HG02642 (cell line): Measurements from ENCODE around the gene SLC35D1.
"Not testable (repeated sequence)": the region's sequence is repeated elsewhere in the genome, so short reads cannot be mapped to it uniquely, and the experiment has no call there.

ENCODE experiments used
- ATAC-seq: cut with Tn5 transposase; IDR thresholded peaks from one replicate; pipeline ENCODE4 v1.9.1; 2021; ENCODE audit warnings: mild to moderate bottlenecking; ENCODE audit not compliant: unreplicated experiment, poor library complexity

SLC35D1 gene

GRCh38 chr1:67053785-67054772, at the start of gene SLC35D1:
TSS of gene SLC35D1 (minus strand) at chr1:67054148. CDS start at chr1:67054013, 135 bp downstream.
- peak; percentile 90 for ATAC-seq

- ATAC-seq = no peak
These were observed 49.6 kb upstream of the SLC35D1 start for GRCh38 chr1:67103548-67103947.

GRCh38 chr1:67100833-67101232, 46.9 kb upstream of the SLC35D1 start:
- ATAC-seq = no peak

- no peak for ATAC-seq
These were observed 43.4 kb upstream of the SLC35D1 start for GRCh38 chr1:67097305-67097704.

- ATAC-seq = no peak
These were observed 40.2 kb upstream of the SLC35D1 start for GRCh38 chr1:67094191-67094590.

- ATAC-seq = no peak
These were observed 35.8 kb upstream of the SLC35D1 start for GRCh38 chr1:67089685-67090208.

GRCh38 chr1:67088440-67088839, 34.5 kb upstream of the SLC35D1 start:
- ATAC-seq = no peak

- no peak for ATAC-seq
These were observed 31.4 kb upstream of the SLC35D1 start for GRCh38 chr1:67085326-67085725.

- no peak for ATAC-seq
These were observed 30.9 kb upstream of the SLC35D1 start for GRCh38 chr1:67084765-67085318.

- ATAC-seq = no peak
These were observed 24.3 kb upstream of the SLC35D1 start for GRCh38 chr1:67078291-67078690.

- ATAC-seq = no peak
These were observed 23.6 kb upstream of the SLC35D1 start for GRCh38 chr1:67077593-67077992.

- no peak for ATAC-seq
These were observed 18.8 kb upstream of the SLC35D1 start for GRCh38 chr1:67072749-67073148.

GRCh38 chr1:67067655-67068054, 13.7 kb upstream of the SLC35D1 start:
- not testable (repeated sequence) for ATAC-seq

GRCh38 chr1:67062412-67062811, 8.5 kb upstream of the SLC35D1 start:
- no peak for ATAC-seq

- ATAC-seq = no peak
These were observed 7.3 kb upstream of the SLC35D1 start for GRCh38 chr1:67061266-67061665.

GRCh38 chr1:67060811-67061218, 6.9 kb upstream of the SLC35D1 start:
- ATAC-seq = no peak

GRCh38 chr1:67059346-67059745, 5.4 kb upstream of the SLC35D1 start:
- ATAC-seq = no peak

GRCh38 chr1:67058761-67059160, 4.8 kb upstream of the SLC35D1 start:
- ATAC-seq = no peak

- ATAC-seq = no peak
These were observed 4.3 kb upstream of the SLC35D1 start for GRCh38 chr1:67058242-67058641.

GRCh38 chr1:67053535-67053784, 488 bp downstream of the SLC35D1 start:
- peak; percentile 37 for ATAC-seq

- ATAC-seq = peak; percentile 5
These were observed 1.0 kb downstream of the SLC35D1 start for GRCh38 chr1:67052741-67053534.
